Stomach smooth muscle (tissue), 2 donors: ENCODE measurements around the gene PKDREJ.

Source experiments
- H3K27ac ChIP-seq: one replicate; pipeline ENCODE4 v1.7.0; 2013; ENCODE audit warnings: mild to moderate bottlenecking, low read length, inconsistent platforms
- H3K27me3 ChIP-seq, 2 donors: one replicate each; pipeline ENCODE4 v1.7.0; 2013; ENCODE audit warnings: low read length in 2 of 2; ENCODE audit not compliant: insufficient read depth in 2 of 2, control insufficient read depth in 1 of 2
- H3K36me3 ChIP-seq, 2 donors: one replicate each; pipeline ENCODE4 v1.7.0; 2013; ENCODE audit warnings: low read length in 2 of 2; ENCODE audit not compliant: control insufficient read depth in 2 of 2, insufficient read depth in 2 of 2
- H3K4me1 ChIP-seq: one replicate; pipeline ENCODE4 v1.7.0; 2013; ENCODE audit warnings: low read length; ENCODE audit not compliant: control insufficient read depth, insufficient read depth
- H3K4me3 ChIP-seq, 2 donors: one replicate each; pipeline ENCODE4 v1.7.0; 2013; ENCODE audit warnings: low read length in 2 of 2
- H3K9ac ChIP-seq, 2 donors: one replicate each; pipeline ENCODE4 v1.7.0; 2013; ENCODE audit warnings: low read length in 2 of 2, mild to moderate bottlenecking in 1 of 2
- H3K9me3 ChIP-seq, 2 donors: one replicate each; pipeline ENCODE4 v1.7.0; 2013; ENCODE audit warnings: low read length in 2 of 2; ENCODE audit not compliant: control insufficient read depth in 2 of 2
- donor health status: healthy.
- donor health status: Pancreatic carcinoma.

The PKDREJ gene

DNA sequence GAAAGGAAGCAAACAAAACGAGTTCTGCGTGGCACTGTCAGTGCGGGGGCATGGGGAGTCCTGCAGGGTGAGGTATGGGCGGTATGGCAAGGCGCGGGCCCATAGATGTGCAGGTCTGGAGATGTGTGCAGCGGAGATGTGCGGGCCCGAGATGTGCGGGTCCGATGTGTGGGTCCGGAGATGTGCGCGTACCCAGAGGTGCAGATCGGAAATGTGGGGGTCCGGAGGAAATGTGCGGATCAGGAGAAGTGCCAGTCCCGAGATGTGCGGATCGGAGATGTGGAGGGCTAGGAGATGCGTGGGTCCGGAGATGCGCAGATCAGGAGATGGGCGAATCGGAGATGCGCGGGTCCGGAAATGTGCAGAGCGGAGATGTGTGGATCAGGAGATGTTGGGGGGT lies 49.0 kb downstream of the PKDREJ start:
- peaks cover 27 to 28% of the 10 kb centered on the region in 2 donors for H3K36me3 ChIP-seq
- no peak overlapping the region for H3K27ac ChIP-seq
- no peaks in the 10 kb centered on the region for H3K4me1 ChIP-seq
- no peaks in the 10 kb centered on the region for H3K27me3 ChIP-seq
- H3K9ac ChIP-seq, result no peak overlapping the region
- H3K4me3 ChIP-seq, result no peak overlapping the region
- peaks cover 3 to 7% of the 10 kb centered on the region in 2 donors for H3K9me3 ChIP-seq

DNA sequence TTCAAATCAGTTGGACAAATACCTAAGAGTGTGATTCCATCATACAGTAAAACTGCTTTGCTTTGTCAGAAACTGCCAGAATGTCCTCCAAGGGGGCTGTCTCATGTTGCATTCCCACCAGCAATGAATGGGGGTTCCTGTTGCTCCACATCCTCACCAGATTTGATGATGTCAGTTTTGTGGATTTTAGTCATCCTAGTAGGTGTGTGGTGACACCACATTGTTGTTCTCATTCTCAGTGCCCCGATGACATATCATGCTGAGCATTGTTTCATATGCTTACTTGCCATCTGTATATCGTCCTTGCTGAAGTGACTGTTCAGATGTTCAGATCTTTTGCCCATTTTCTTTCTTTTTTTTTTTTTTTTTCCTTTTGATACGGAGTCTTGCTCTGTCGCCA lies 50.1 kb downstream of the PKDREJ start:
- Histone ChIP-seq H3K9me3 (peaks cover 3 to 13% of the 10 kb centered on the region in 2 donors), H3K36me3 (peaks cover 24 to 26% of the 10 kb centered on the region in 2 donors)

DNA sequence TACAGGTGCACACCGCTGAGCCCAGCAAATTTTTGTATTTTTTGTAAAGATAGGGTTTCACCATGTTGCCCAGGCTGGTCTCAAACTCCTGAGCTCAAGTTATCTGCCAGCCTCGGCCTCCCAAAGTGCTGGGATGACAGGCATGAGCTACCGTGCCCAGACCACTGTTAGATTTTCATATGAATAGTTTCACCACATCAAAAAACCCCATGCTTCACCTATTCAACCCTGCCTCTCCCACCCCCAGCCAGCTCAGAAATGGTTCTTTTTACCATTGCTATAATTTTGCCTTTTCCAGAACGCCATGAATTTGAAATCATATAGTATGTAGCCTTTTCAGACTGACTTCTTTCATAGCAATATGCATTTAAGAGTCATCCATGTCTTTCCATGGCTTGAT lies 50.9 kb downstream of the PKDREJ start:
- no peak overlapping the region for H3K9ac ChIP-seq
- no peak overlapping the region for H3K27ac ChIP-seq
- no peak overlapping the region for H3K4me3 ChIP-seq
- peaks cover 3 to 13% of the 10 kb centered on the region in 2 donors for H3K9me3 ChIP-seq
- no peaks in the 10 kb centered on the region for H3K27me3 ChIP-seq
- no peaks in the 10 kb centered on the region for H3K4me1 ChIP-seq
- H3K36me3 ChIP-seq, result peaks cover 23 to 24% of the 10 kb centered on the region in 2 donors

More for the DNA sequence above, 50.1 kb downstream of the PKDREJ start:
- Histone ChIP-seq H3K4me3 (no peak overlapping the region), H3K4me1 (no peaks in the 10 kb centered on the region), H3K27ac (no peak overlapping the region), H3K27me3 (no peaks in the 10 kb centered on the region), H3K9ac (no peak overlapping the region)

GRCh38 chr22:46209262-46209661 lies 53.9 kb downstream of the PKDREJ start:
- no peaks in the 10 kb centered on the region for H3K27me3 ChIP-seq
- H3K4me3 ChIP-seq, result no peak overlapping the region
- H3K4me1 ChIP-seq, result no peaks in the 10 kb centered on the region
- peaks cover 3 to 13% of the 10 kb centered on the region in 2 donors for H3K9me3 ChIP-seq
- no peak overlapping the region for H3K9ac ChIP-seq
- H3K27ac ChIP-seq, result no peak overlapping the region
- peaks cover 8 to 10% of the 10 kb centered on the region in 2 donors for H3K36me3 ChIP-seq
